ENCODE results near the gene MRPL12.

MRPL12 gene

GRCh38 chr17:81702934-81703746 is at the start of gene MRPL12:
Gene MRPL12 (plus strand): TSS chr17:81703367. CDS start chr17:81703502, 135 bp downstream.
- peaks cover 3% of the 10 kb centered on the region for H3K36me3 Mint-ChIP-seq
- no peaks in the 10 kb centered on the region for H3K9me3 Mint-ChIP-seq
- peak within 1 kb of the TSS; percentile 97 for H3K27ac Mint-ChIP-seq
- H3K27me3 Mint-ChIP-seq, result no peaks in the 10 kb centered on the region
- H3K4me3 Mint-ChIP-seq, result peak within 1 kb of the TSS; percentile 95
- H3K4me1 Mint-ChIP-seq, result peaks cover 20% of the 10 kb centered on the region

DNA sequence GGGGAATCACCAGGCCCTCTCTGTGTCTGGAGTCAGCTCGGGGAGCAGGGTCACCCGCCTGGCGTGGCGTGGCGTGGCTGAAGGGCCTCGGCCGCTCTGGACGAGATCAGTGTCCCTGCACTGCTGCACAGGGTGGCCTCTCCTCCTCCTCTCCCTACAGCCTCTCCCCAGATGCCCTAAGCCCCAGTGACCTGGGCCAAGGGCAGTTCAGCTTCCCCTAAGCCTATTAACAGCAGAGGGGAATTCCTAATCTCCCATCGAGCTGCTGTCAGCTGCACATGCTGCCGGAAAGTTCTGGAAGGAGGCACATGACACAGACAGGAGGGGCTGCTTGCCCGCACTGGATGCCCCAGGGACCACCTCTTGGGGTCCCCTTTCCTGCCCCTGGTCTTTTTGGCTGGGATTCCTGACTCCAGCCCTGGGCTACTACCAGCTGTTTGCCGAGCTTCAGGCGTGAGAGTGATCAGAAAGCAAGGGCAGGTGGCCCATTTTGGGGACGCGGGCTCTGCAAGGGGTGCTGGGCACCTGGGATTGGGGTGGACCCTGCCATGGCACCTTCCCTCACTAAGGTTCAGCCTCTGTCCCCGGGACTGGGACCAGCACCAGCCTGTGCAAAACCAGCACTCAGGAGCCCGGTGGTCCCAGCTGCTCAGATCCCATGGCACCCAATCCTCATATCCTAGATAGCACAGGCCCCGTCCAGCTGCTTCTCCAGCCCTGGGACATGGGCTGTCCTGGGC is 47.6 kb upstream of the MRPL12 start:
- Mint-ChIP-seq H3K27ac (no peak overlapping the region), H3K9me3 (no peaks in the 10 kb centered on the region), H3K36me3 (no peaks in the 10 kb centered on the region), H3K4me3 (no peak overlapping the region), H3K4me1 (peaks cover 13% of the 10 kb centered on the region), H3K27me3 (peaks cover 3% of the 10 kb centered on the region)

GRCh38 chr17:81656118-81656743 is 46.9 kb upstream of the MRPL12 start, which contains the start of gene PDE6G:
Gene PDE6G (minus strand): TSS chr17:81656542. CDS start chr17:81653305, 3,237 bp downstream.
- Mint-ChIP-seq H3K36me3 (no peaks in the 10 kb centered on the region), H3K9me3 (no peaks in the 10 kb centered on the region), H3K4me3 (no peak within 1 kb of the TSS), H3K27me3 (peaks cover 3% of the 10 kb centered on the region), H3K27ac (no peak within 1 kb of the TSS), H3K4me1 (peaks cover 13% of the 10 kb centered on the region)

DNA sequence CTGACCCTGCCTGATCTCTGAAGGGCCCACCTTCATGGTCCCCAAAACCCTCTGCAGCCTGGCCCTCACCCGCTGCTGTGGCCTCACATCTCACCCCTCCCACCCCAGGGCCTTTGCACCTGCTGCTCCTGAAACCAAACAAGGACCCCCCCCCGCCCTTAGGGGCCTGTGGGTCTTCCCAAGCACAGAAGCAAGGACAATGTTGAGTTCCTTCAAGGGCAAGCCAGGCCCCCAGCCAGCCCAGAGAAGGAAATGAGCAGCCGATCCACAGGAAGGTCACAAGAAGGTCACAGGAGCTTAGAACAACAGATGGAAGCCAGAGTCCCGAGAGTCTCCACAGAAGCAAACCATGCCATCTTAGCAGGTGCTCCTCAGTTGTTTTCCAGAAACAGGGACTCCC is 46.3 kb upstream of the MRPL12 start:
- Mint-ChIP-seq H3K27ac (no peak overlapping the region), H3K4me3 (no peak overlapping the region), H3K36me3 (no peaks in the 10 kb centered on the region), H3K9me3 (no peaks in the 10 kb centered on the region), H3K27me3 (peaks cover under 1% of the 10 kb centered on the region), H3K4me1 (peaks cover 11% of the 10 kb centered on the region)

DNA sequence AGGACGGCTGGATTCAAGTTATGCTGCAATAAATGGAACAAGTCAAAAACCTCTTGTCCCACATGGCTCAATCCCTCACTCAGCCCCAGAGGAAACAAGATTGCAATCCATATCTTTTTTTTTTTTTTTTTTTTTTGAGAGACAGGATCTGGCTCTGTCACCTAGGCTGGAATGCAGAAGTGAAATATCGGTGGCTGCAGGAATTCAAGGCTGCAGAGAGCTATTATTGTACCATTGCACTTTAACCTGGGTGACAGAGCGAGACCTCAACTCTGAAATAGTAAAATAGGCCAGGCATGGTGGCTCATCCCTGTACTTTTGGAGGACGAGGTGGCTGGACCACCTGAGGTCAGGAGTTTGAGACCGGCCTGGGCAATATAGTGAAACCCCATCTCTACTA is 44.1 kb upstream of the MRPL12 start:
- H3K4me1 Mint-ChIP-seq, result peaks cover 4% of the 10 kb centered on the region
- H3K27me3 Mint-ChIP-seq, result no peaks in the 10 kb centered on the region
- H3K4me3 Mint-ChIP-seq, result no peak overlapping the region
- no peaks in the 10 kb centered on the region for H3K9me3 Mint-ChIP-seq
- H3K36me3 Mint-ChIP-seq, result no peaks in the 10 kb centered on the region
- H3K27ac Mint-ChIP-seq, result no peak overlapping the region

DNA sequence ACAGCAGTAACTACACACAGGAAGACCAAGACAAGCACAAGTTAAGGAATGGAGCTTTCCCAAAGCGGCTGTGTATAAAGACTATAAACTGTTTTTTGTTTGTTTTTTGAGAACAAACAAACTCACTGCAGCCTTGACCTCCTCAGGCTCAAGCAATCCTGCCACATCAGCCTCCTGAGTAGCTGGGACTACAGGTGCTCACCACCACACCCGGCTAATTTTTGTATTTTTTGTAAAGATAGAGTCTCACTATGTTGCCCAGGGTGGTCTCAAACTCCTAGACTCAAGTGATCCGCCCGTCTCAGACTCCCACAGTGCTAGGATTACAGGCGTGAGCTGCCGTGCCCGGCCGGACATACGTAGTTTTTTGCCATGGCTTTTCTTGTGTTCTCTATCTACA is 42.7 kb upstream of the MRPL12 start:
- Mint-ChIP-seq H3K27ac (no peak overlapping the region), H3K4me1 (peaks cover 13% of the 10 kb centered on the region), H3K4me3 (no peak overlapping the region)

DNA sequence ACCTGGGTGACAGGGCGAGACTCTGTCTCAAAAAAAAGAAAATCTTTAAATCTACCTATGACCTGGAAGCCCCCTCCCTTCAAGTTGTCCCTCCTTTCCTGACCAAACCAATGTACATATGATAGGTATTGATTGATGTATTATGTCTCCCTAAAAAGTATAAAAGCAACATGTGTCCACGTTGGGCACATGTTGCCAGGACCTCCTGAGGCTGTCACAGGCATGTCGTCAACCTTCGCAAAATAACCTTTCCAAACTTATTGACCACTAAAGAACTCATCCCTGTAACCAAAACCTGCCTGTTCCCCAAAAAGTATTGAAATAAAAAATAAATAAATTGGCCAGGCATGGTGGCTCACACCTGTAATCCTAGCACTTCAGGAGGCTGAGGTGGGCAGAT is 41.2 kb upstream of the MRPL12 start:
- H3K36me3 Mint-ChIP-seq, result peaks cover 4% of the 10 kb centered on the region

More for the DNA sequence above, 42.7 kb upstream of the MRPL12 start:
- no peaks in the 10 kb centered on the region for H3K27me3 Mint-ChIP-seq
- no peaks in the 10 kb centered on the region for H3K9me3 Mint-ChIP-seq
- peaks cover 2% of the 10 kb centered on the region for H3K36me3 Mint-ChIP-seq

DNA sequence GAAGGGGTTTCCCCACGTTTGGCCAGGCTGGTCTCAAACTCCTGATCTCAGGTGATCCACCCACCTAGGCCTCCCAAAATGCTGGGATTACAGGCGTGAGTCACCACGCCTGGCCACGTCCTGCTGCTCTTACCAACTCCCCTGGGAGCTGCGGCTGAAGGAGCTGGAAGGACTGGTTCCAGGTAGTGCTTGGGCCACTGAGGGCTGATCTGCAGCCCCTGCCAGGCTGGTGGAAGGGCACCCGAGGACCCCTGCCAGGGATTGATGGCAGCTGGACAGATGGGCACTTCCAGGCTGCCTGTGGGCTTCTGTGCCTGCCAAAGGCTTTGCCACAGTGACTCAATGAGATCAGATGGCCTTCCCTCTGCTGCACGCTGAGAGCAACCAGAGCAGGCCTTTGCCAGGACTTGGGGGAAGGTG is 39.1 kb upstream of the MRPL12 start:
- H3K4me1 Mint-ChIP-seq, result peaks cover 41% of the 10 kb centered on the region
- no peaks in the 10 kb centered on the region for H3K27me3 Mint-ChIP-seq
- H3K27ac Mint-ChIP-seq, result no peak overlapping the region

More for the DNA sequence above, 41.2 kb upstream of the MRPL12 start:
- Mint-ChIP-seq H3K27ac (no peak overlapping the region), H3K4me1 (peaks cover 27% of the 10 kb centered on the region), H3K4me3 (no peak overlapping the region), H3K9me3 (no peaks in the 10 kb centered on the region), H3K27me3 (no peaks in the 10 kb centered on the region)

GRCh38 chr17:81665205-81666091 is 37.7 kb upstream of the MRPL12 start:
- Mint-ChIP-seq H3K9me3 (no peaks in the 10 kb centered on the region), H3K36me3 (peaks cover 7% of the 10 kb centered on the region), H3K4me1 (peaks cover 45% of the 10 kb centered on the region), H3K27ac (peak overlapping the region; percentile 98), H3K4me3 (peak overlapping the region; percentile 99), H3K27me3 (no peaks in the 10 kb centered on the region)

More for the DNA sequence above, 39.1 kb upstream of the MRPL12 start:
- H3K9me3 Mint-ChIP-seq, result no peaks in the 10 kb centered on the region
- H3K36me3 Mint-ChIP-seq, result peaks cover 6% of the 10 kb centered on the region
- H3K4me3 Mint-ChIP-seq, result peak overlapping the region; percentile 30

DNA sequence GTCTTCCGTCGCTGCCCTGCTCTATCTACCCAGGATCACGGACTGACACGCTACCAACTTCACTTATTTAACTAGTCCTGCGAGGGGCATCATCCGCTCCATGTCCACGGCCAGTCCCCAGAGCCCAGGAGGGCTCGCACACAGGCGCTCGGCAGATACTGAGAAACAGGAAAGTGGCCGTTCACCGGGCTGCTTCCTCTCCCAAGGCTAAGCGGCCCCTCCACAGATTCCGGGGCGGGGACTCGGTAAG is 37.1 kb upstream of the MRPL12 start:
- peaks cover 45% of the 10 kb centered on the region for H3K4me1 Mint-ChIP-seq
- H3K9me3 Mint-ChIP-seq, result no peaks in the 10 kb centered on the region
- H3K4me3 Mint-ChIP-seq, result peak overlapping the region; percentile 99
- H3K36me3 Mint-ChIP-seq, result peaks cover 7% of the 10 kb centered on the region
- H3K27me3 Mint-ChIP-seq, result no peaks in the 10 kb centered on the region
- peak overlapping the region; percentile 98 for H3K27ac Mint-ChIP-seq

DNA sequence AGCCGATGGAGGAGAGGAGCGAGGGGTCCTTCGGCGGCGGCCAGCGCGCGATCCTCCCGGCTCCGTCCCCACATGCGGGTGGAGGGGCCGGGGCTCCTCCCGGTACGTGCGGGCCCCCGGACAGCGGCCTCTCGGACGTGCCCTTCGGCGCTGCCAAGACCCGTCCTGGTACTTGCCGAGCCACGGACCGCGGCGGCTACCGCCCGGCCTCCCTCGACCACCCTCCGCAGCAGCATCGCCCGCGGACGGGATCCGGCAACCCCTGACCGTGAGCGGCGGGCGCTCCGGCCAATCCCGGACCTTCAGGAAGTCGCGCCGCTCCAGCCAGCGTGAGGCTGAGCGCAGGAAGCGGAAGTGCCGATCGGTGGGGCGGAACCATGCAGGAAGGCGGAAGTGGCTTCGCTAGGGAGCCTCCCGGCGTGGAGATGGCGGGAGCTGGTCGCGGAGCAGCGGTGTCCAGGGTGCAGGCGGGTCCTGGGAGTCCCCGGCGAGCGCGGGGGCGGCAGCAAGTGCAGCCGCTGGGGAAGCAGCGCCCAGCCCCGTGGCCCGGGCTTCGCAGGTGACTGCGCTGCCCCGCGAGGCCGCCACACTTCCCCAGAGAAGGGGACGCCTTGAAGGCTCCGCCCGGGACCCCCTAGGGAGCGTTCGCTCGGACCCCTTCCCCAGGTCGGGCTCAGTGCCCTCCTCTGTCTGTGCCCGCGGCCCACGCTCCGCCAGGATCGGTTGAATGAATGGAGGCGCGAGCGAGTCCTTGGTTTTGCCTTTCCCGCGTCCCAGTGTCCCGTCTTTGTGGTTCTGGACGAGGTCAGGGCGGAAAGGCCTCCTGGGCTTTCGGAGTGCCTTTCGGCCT is 36.6 kb upstream of the MRPL12 start, which contains the start of the genes CCDC137 and OXLD1:
Gene CCDC137, plus strand, starts transcription at position 396 of the 850 bp plus-strand sequence. Its CDS starts 30 bp downstream, at position 426.
Gene OXLD1, minus strand, starts transcription at position 264 of the 850 bp plus-strand sequence. Its CDS starts 28 bp downstream, at position 236.
- Mint-ChIP-seq H3K9me3 (no peaks in the 10 kb centered on the region), H3K4me3 (peak within 1 kb of the TSS; percentile 99), H3K36me3 (peaks cover 7% of the 10 kb centered on the region), H3K4me1 (peaks cover 45% of the 10 kb centered on the region), H3K27ac (peak within 1 kb of the TSS; percentile 98), H3K27me3 (no peaks in the 10 kb centered on the region)

DNA sequence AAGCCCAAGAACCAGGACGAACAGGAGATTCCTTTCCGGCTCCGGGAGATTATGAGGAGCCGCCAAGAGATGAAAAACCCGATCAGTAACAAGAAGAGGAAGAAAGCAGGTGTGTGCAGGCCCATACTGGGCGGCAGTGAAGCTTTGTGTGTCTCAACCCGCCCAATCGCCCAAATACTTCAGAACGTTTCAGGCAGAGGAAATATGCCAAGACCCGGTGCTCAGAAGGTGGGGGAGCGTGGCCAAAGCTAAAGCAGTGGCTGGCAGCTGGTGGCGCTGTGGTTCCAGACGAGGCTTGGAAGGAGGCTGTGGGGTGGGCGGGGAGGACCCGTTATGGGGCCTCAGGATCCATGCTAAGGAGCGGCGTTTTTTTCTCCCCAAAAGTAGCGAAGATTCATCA is 35.4 kb upstream of the MRPL12 start:
- peak overlapping the region; percentile 99 for H3K4me3 Mint-ChIP-seq
- H3K36me3 Mint-ChIP-seq, result peaks cover 7% of the 10 kb centered on the region

GRCh38 chr17:81672504-81672903 is 30.7 kb upstream of the MRPL12 start:
- Mint-ChIP-seq H3K27me3 (no peaks in the 10 kb centered on the region), H3K4me1 (peaks cover 21% of the 10 kb centered on the region), H3K27ac (no peak overlapping the region), H3K9me3 (no peaks in the 10 kb centered on the region), H3K4me3 (no peak overlapping the region), H3K36me3 (peaks cover 3% of the 10 kb centered on the region)

More for the DNA sequence above, 35.4 kb upstream of the MRPL12 start:
- H3K27me3 Mint-ChIP-seq, result no peaks in the 10 kb centered on the region
- no peaks in the 10 kb centered on the region for H3K9me3 Mint-ChIP-seq
- no peak overlapping the region for H3K27ac Mint-ChIP-seq
- H3K4me1 Mint-ChIP-seq, result peaks cover 44% of the 10 kb centered on the region

DNA sequence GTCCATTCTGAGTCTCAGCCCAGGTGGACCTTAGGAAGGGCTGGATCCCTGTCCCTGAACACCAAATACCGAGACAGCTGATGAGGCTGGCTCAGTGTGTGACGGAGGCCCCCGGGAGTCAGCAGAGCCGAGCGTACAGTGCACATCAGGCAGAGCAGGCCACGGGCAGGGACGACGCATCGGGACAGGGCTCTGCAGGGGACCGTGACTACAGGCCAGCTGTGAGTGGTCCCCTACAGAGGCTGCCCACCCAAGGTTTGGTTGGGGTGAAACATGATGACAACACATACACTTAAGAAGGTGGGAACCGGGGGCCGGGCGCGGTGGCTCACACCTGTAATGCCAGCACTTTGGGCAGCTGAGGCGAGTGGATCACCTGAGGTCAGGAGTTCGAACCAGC is 30.2 kb upstream of the MRPL12 start:
- Mint-ChIP-seq H3K9me3 (no peaks in the 10 kb centered on the region), H3K4me1 (peaks cover 17% of the 10 kb centered on the region), H3K27me3 (no peaks in the 10 kb centered on the region), H3K27ac (no peak overlapping the region), H3K4me3 (no peak overlapping the region), H3K36me3 (peaks cover 3% of the 10 kb centered on the region)

All from activated naive CD4-positive, alpha-beta T cell treated with anti-CD3 and anti-CD28 coated beads, Interleukin-2, amount 50 U/mL, for 24 hours (primary cell).